Stimulated activated naive CD4-positive, alpha-beta T cell (primary cell): Measurements from ENCODE around the gene ENTPD7.
A peak's percentile ranks its signal among the peaks of the same experiment; 100 is the strongest.
"Not testable (repeated sequence)": the region's sequence is repeated elsewhere in the genome, so short reads cannot be mapped to it uniquely, and the experiment has no call there.

ENCODE experiments used
- DNase-seq, 6 experiments: peaks; one replicate each; lab custom pipeline; 2025; lab: John Stamatoyannopoulos, UW

ENTPD7 gene

GRCh38 chr10:99693933-99694583, 34.7 kb downstream of the ENTPD7 start:
- no peak for DNase-seq

- no peak for DNase-seq
These were observed 36.5 kb downstream of the ENTPD7 start for GRCh38 chr10:99695761-99696160.

GRCh38 chr10:99698504-99699080, 39.3 kb downstream of the ENTPD7 start:
- DNase-seq = no peak

GRCh38 chr10:99700649-99701048, 41.3 kb downstream of the ENTPD7 start:
- no peak for DNase-seq

GRCh38 chr10:99708428-99709012, 49.2 kb downstream of the ENTPD7 start:
- no peak for DNase-seq

- no peak for DNase-seq
These were observed 50.3 kb downstream of the ENTPD7 start for GRCh38 chr10:99709480-99710229.

GRCh38 chr10:99711129-99711719, 51.9 kb downstream of the ENTPD7 start:
- DNase-seq = peak in 3 of 6 experiments; percentile 13 to 32 (median 21)

- DNase-seq = no peak
These were observed 55.1 kb downstream of the ENTPD7 start for GRCh38 chr10:99714446-99714845.

- no peak for DNase-seq
These were observed 61.1 kb downstream of the ENTPD7 start for GRCh38 chr10:99720387-99720786.

GRCh38 chr10:99730026-99730425, 70.7 kb downstream of the ENTPD7 start:
- no peak for DNase-seq

GRCh38 chr10:99731306-99732032, 72.2 kb downstream of the ENTPD7 start:
- DNase-seq = no peak

- peak; percentile 89 to 93 (median 91) for DNase-seq
These were observed 72.9 kb downstream of the ENTPD7 start, which contains the start of the genes COX15 and CUTC for GRCh38 chr10:99732033-99732842. COX15 (minus strand) TSS chr10:99732127; CDS start chr10:99732049, 78 bp downstream. CUTC (plus strand) TSS chr10:99732234; CDS start chr10:99732349, 115 bp downstream.

GRCh38 chr10:99733366-99733765, 74.1 kb downstream of the ENTPD7 start:
- DNase-seq = no peak

GRCh38 chr10:99734111-99734510, 74.8 kb downstream of the ENTPD7 start:
- DNase-seq = not testable (repeated sequence)

- DNase-seq = no peak
These were observed 81.0 kb downstream of the ENTPD7 start for GRCh38 chr10:99740260-99740659.

GRCh38 chr10:99740933-99741559, 81.7 kb downstream of the ENTPD7 start:
- no peak for DNase-seq

- no peak for DNase-seq
These were observed 82.9 kb downstream of the ENTPD7 start for GRCh38 chr10:99742254-99742653.

GRCh38 chr10:99742701-99743100, 83.4 kb downstream of the ENTPD7 start:
- no peak for DNase-seq

GRCh38 chr10:99743841-99744240, 84.5 kb downstream of the ENTPD7 start:
- no peak for DNase-seq

- DNase-seq = not testable (repeated sequence)
These were observed 86.9 kb downstream of the ENTPD7 start for GRCh38 chr10:99746166-99746565.
